ENCODE results near the gene SLC35F1. TPM values are rescaled to one million over a fixed set of nuclear protein-coding genes. Genes with fewer than 3 reads are reported as not detected.

Gene SLC35F1
- total RNA-seq (2022; extraction: Qiagen RNA extraction; ENCODE audit: low read depth) = 0.02 TPM in 1 of 5 replicates, not detected in the others

DNA sequence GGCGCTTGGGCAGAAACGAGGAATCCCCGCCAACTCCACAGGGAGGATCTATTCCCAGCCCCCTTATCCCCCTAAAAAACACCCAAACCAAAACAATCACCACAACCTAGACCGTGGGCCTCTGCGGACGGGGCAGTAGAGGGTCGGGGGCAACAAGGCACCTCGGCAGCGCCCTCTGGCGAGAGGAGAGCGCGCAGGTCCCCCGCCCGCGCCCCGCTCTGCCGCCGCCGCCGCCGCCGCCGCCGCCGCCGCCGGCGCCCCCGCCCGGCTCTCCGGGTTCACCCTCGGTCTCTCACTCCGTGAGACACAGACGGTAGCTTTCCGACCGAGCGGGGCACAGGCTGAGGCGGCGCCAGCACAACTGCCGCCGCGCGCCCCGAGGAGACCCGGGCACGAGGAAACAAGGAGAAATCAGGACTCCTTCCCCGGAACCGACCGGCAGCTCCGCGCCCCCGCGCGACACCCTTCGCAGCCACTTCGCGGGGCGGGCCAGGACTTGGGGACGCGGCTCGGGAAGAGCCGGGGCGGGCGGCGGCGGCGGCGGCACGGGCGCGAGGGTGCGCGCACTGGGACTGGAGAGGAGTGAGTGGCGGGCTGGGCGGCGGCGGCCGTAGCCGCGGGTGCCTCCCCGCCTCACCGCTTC, at the start of gene SLC35F1:
SLC35F1 (plus strand) TSS at position 307 of the 643 bp plus-strand sequence.

Other genes starting within 250 kb of the SLC35F1 start
- gene NUS1, start 231.8 kb upstream of the SLC35F1 start, total RNA-seq (2022; extraction: Qiagen RNA extraction; ENCODE audit: low read depth) = 13.6 to 29.9 TPM (median 27.8 TPM) in 5 replicates

Data from A549 treated with RU486 at 1 μM for 4 hours (cell line).